DOHH2 (cell line): Measurements from ENCODE around the gene STOM.

Experiments
- H3F3A ChIP-seq: fragments of 200-600 bp; sonication (generic), shearing (Covaris generic); 2 replicates; pipeline ENCODE4 v1.6.0; 2016; ENCODE audit warnings: antibody characterized with exemption, mild to moderate bottlenecking; ENCODE audit not compliant: control insufficient read depth, insufficient read depth
- H3K27ac ChIP-seq: fragments of 200-600 bp; sonication (generic); 2 replicates; pipeline ENCODE4 v1.5.1; 2014; ENCODE audit warnings: low read depth, mild to moderate bottlenecking, low read length, moderate library complexity
- H3K27me3 ChIP-seq: fragments of 200-600 bp; sonication (generic); 2 replicates; pipeline ENCODE4 v1.6.1; 2014; ENCODE audit warnings: mild to moderate bottlenecking, low read length, mixed read lengths; ENCODE audit not compliant: control insufficient read depth
- H3K36me3 ChIP-seq: fragments of 200-600 bp; sonication (generic); 2 replicates; pipeline ENCODE4 v1.6.1; 2014; ENCODE audit warnings: mild to moderate bottlenecking, low read length, moderate library complexity, mixed read lengths; ENCODE audit not compliant: control insufficient read depth
- H3K4me1 ChIP-seq: fragments of 200-600 bp; sonication (generic); 2 replicates; pipeline ENCODE4 v1.6.1; 2014; ENCODE audit warnings: mild to moderate bottlenecking, low read length, mixed read lengths; ENCODE audit not compliant: control insufficient read depth
- H3K4me2 ChIP-seq: fragments of 200-600 bp; sonication (generic); 2 replicates; pipeline ENCODE4 v1.6.0; 2014; ENCODE audit warnings: mild to moderate bottlenecking, low read length, moderate library complexity
- H3K4me3 ChIP-seq: fragments of 200-600 bp; sonication (generic); 2 replicates; pipeline ENCODE4 v1.5.1; 2014; ENCODE audit warnings: mild to moderate bottlenecking, low read length, mixed read lengths
- H3K79me2 ChIP-seq: fragments of 200-600 bp; sonication (generic); 2 replicates; pipeline ENCODE4 v1.6.1; 2014; ENCODE audit warnings: mild to moderate bottlenecking, low read length, mixed read lengths; ENCODE audit not compliant: control insufficient read depth
- H3K9me2 ChIP-seq: fragments of 200-600 bp; sonication (generic); replicated peaks from 2 replicates; pipeline ENCODE4 v1.6.1; 2014; ENCODE audit warnings: mild to moderate bottlenecking, low read length, mixed read lengths; ENCODE audit not compliant: control insufficient read depth
- H3K9me3 ChIP-seq: fragments of 200-600 bp; sonication (generic); 2 replicates; pipeline ENCODE4 v1.6.1; 2014; ENCODE audit warnings: antibody characterized with exemption, low read length, mixed read lengths; ENCODE audit not compliant: control insufficient read depth, insufficient read depth
- H4K20me1 ChIP-seq: fragments of 200-600 bp; sonication (generic); 2 replicates; pipeline ENCODE4 v1.6.0; 2014; ENCODE audit warnings: low read depth, mild to moderate bottlenecking, antibody characterized with exemption, low read length, moderate library complexity; ENCODE audit not compliant: control insufficient read depth, insufficient read depth
- CTCF ChIP-seq: fragments of 200-600 bp; sonication (generic); IDR thresholded peaks from one replicate; pipeline ENCODE4 v1.5.1; 2014; ENCODE audit warnings: antibody characterized with exemption, mild to moderate bottlenecking, low read depth, low read length; ENCODE audit not compliant: poor library complexity, severe bottlenecking
- EZH2phosphoT487 ChIP-seq: fragments of 200-600 bp; sonication (generic); IDR thresholded peaks from 2 replicates; pipeline ENCODE4 v1.6.1; 2017; ENCODE audit warnings: borderline replicate concordance, mild to moderate bottlenecking, antibody characterized with exemption, low read length, moderate library complexity, mixed read lengths

The STOM gene

GRCh38 chr9:121349009-121349408 is 21.0 kb downstream of the STOM start:
- Histone ChIP-seq H4K20me1 (no peaks in the 10 kb centered on the region), H3K9me2 (no peaks in the 10 kb centered on the region), H3K79me2 (no peaks in the 10 kb centered on the region), H3K9me3 (no peaks in the 10 kb centered on the region), H3K27me3 (no peaks in the 10 kb centered on the region), H3K36me3 (no peaks in the 10 kb centered on the region), H3F3A (no peaks in the 10 kb centered on the region), H3K27ac (no peak overlapping the region), H3K4me1 (peaks cover 8% of the 10 kb centered on the region), H3K4me3 (no peak overlapping the region), H3K4me2 (no peak overlapping the region)
- TF ChIP-seq CTCF: no peak
- TF ChIP-seq EZH2phosphoT487: no peak

- Histone ChIP-seq H4K20me1 (no peaks in the 10 kb centered on the region), H3K4me3 (no peak overlapping the region), H3K9me3 (no peaks in the 10 kb centered on the region), H3K27me3 (no peaks in the 10 kb centered on the region), H3K36me3 (no peaks in the 10 kb centered on the region), H3F3A (no peaks in the 10 kb centered on the region), H3K4me2 (no peak overlapping the region), H3K79me2 (no peaks in the 10 kb centered on the region), H3K4me1 (peaks cover 8% of the 10 kb centered on the region), H3K9me2 (no peaks in the 10 kb centered on the region), H3K27ac (no peak overlapping the region)
- TF ChIP-seq EZH2phosphoT487 (no peak), CTCF (no peak)
These were observed 21.8 kb downstream of the STOM start for GRCh38 chr9:121348221-121348620.

GRCh38 chr9:121345070-121345469 is 25.0 kb downstream of the STOM start:
- Histone ChIP-seq H3K79me2 (no peaks in the 10 kb centered on the region), H3K4me3 (no peak overlapping the region), H3K27ac (no peak overlapping the region), H3K9me3 (no peaks in the 10 kb centered on the region), H3K4me2 (no peak overlapping the region), H4K20me1 (no peaks in the 10 kb centered on the region), H3K9me2 (no peaks in the 10 kb centered on the region), H3F3A (no peaks in the 10 kb centered on the region), H3K27me3 (no peaks in the 10 kb centered on the region), H3K4me1 (peaks cover 6% of the 10 kb centered on the region), H3K36me3 (no peaks in the 10 kb centered on the region)
- TF ChIP-seq CTCF (no peak), EZH2phosphoT487 (no peak)

- Histone ChIP-seq H4K20me1 (no peaks in the 10 kb centered on the region), H3K9me3 (no peaks in the 10 kb centered on the region), H3K27ac (no peak overlapping the region), H3F3A (no peaks in the 10 kb centered on the region), H3K4me1 (no peaks in the 10 kb centered on the region), H3K9me2 (no peaks in the 10 kb centered on the region), H3K36me3 (no peaks in the 10 kb centered on the region), H3K27me3 (no peaks in the 10 kb centered on the region), H3K79me2 (no peaks in the 10 kb centered on the region), H3K4me3 (no peak overlapping the region), H3K4me2 (no peak overlapping the region)
- no peak for TF ChIP-seq EZH2phosphoT487
- no peak for TF ChIP-seq CTCF
These were observed 25.9 kb downstream of the STOM start for GRCh38 chr9:121344184-121344583.
